Mesothelial cell of epicardium (in vitro differentiated cells): ENCODE measurements around the gene HSP90B1. TPM values are rescaled to one million over a fixed set of nuclear protein-coding genes. Genes with fewer than 3 reads are reported as not detected.

ENCODE experiments used
- DNase-seq, 2 experiments: peaks; one replicate each; pipeline ENCODE4 v3.0.0; 2021; ENCODE audit warnings: low spot score in 2 of 2; ENCODE audit not compliant: unreplicated experiment in 2 of 2
- H3K27ac Mint-ChIP-seq: 2 replicates; pipeline ENCODE4 v1.8.0; 2021; ENCODE audit warnings: mixed read lengths
- H3K27me3 Mint-ChIP-seq: 2 replicates; pipeline ENCODE4 v1.8.0; 2021; ENCODE audit warnings: low read depth, mixed read lengths
- H3K36me3 Mint-ChIP-seq: 2 replicates; pipeline ENCODE4 v1.8.0; 2021; ENCODE audit warnings: mixed read lengths
- H3K4me1 Mint-ChIP-seq: 2 replicates; pipeline ENCODE4 v1.8.0; 2021; ENCODE audit warnings: mixed read lengths
- H3K4me3 Mint-ChIP-seq: 2 replicates; pipeline ENCODE4 v1.8.0; 2021; ENCODE audit warnings: mild to moderate bottlenecking, moderate library complexity, mixed read lengths
- H3K9me3 Mint-ChIP-seq: 2 replicates; pipeline ENCODE4 v1.8.0; 2021; ENCODE audit warnings: mixed read lengths
- total RNA-seq: library from RNA; stranded (reverse); gene quantifications from 3 replicates; pipeline ENCODE4 v1.2.1, GENCODE V29; 2021
- TF ChIP-seq, protein P1 (sequence below): fragments of 200-600 bp; sonication (generic); IDR thresholded peaks from one replicate; pipeline ENCODE4 v1.5.0; 2021; ENCODE audit warnings: antibody characterized with exemption; ENCODE audit not compliant: unreplicated experiment

The HSP90B1 gene
- total RNA-seq, 1 donor from 2014 or later: 788 TPM

- peak overlapping the region; percentile 99 for H3K27ac Mint-ChIP-seq
Measured at GRCh38 chr12:103956509-103957027, 26.4 kb downstream of the HSP90B1 start.

DNA sequence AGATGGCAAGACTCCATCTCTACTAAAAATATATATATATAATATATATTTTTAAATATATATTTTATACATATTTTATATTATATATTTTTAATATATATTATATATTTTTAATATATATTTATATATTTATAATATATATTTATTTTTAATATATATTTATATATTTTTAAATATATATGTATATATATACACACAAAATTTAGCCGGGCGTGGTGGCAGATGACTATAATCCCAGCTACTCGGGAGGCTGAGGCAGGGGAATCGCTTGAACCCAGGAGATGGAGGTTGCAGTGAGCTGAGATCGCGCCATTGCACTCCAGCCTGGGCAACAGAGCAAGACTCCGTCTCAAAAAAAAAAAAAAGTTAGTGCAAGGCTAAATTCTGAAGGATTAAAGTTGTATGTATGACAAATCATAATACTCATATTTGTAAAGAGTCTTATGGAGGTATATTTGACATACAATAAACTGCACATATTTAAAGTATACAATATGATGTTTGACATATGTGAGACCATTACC is 27.7 kb downstream of the HSP90B1 start:
- no peak for DNase-seq
- peaks cover 27% of the 10 kb centered on the region for H3K4me1 Mint-ChIP-seq
- peak overlapping the region; percentile 99 for H3K27ac Mint-ChIP-seq
- peaks cover 9% of the 10 kb centered on the region for H3K36me3 Mint-ChIP-seq
- TF ChIP-seq, protein P1, sequence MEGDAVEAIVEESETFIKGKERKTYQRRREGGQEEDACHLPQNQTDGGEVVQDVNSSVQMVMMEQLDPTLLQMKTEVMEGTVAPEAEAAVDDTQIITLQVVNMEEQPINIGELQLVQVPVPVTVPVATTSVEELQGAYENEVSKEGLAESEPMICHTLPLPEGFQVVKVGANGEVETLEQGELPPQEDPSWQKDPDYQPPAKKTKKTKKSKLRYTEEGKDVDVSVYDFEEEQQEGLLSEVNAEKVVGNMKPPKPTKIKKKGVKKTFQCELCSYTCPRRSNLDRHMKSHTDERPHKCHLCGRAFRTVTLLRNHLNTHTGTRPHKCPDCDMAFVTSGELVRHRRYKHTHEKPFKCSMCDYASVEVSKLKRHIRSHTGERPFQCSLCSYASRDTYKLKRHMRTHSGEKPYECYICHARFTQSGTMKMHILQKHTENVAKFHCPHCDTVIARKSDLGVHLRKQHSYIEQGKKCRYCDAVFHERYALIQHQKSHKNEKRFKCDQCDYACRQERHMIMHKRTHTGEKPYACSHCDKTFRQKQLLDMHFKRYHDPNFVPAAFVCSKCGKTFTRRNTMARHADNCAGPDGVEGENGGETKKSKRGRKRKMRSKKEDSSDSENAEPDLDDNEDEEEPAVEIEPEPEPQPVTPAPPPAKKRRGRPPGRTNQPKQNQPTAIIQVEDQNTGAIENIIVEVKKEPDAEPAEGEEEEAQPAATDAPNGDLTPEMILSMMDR: no peak
- no peaks in the 10 kb centered on the region for H3K9me3 Mint-ChIP-seq
- H3K4me3 Mint-ChIP-seq: peak overlapping the region; percentile 97
- H3K27me3 Mint-ChIP-seq: no peaks in the 10 kb centered on the region

More at GRCh38 chr12:103956509-103957027, 26.4 kb downstream of the HSP90B1 start:
- H3K4me3 Mint-ChIP-seq: peak overlapping the region; percentile 97
- H3K27me3 Mint-ChIP-seq: no peaks in the 10 kb centered on the region
- peaks cover 22% of the 10 kb centered on the region for H3K4me1 Mint-ChIP-seq
- DNase-seq: peak in 1 of 2 experiments; percentile 64
- no peaks in the 10 kb centered on the region for H3K9me3 Mint-ChIP-seq
- TF ChIP-seq, protein P1: no peak
- H3K36me3 Mint-ChIP-seq: peaks cover 14% of the 10 kb centered on the region

- TF ChIP-seq, protein P1: no peak
- DNase-seq: no peak
- Mint-ChIP-seq H3K27ac (peak overlapping the region; percentile 72), H3K4me3 (peak overlapping the region; percentile 46), H3K27me3 (no peaks in the 10 kb centered on the region), H3K9me3 (no peaks in the 10 kb centered on the region), H3K36me3 (peaks cover 6% of the 10 kb centered on the region), H3K4me1 (peaks cover 30% of the 10 kb centered on the region)
Measured at GRCh38 chr12:103958621-103959020, 28.4 kb downstream of the HSP90B1 start.

- Mint-ChIP-seq H3K4me1 (peaks cover 38% of the 10 kb centered on the region), H3K4me3 (no peak overlapping the region), H3K9me3 (no peaks in the 10 kb centered on the region), H3K27me3 (no peaks in the 10 kb centered on the region), H3K36me3 (no peaks in the 10 kb centered on the region), H3K27ac (no peak overlapping the region)
- DNase-seq: no peak
- TF ChIP-seq, protein P1: no peak
Measured at GRCh38 chr12:103960616-103961227, 30.5 kb downstream of the HSP90B1 start.

GRCh38 chr12:103962493-103962892 is 32.3 kb downstream of the HSP90B1 start:
- H3K4me1 Mint-ChIP-seq: peaks cover 40% of the 10 kb centered on the region
- peak overlapping the region; percentile 71 for H3K27ac Mint-ChIP-seq
- TF ChIP-seq, protein P1: no peak
- no peaks in the 10 kb centered on the region for H3K27me3 Mint-ChIP-seq
- H3K36me3 Mint-ChIP-seq: no peaks in the 10 kb centered on the region
- no peak overlapping the region for H3K4me3 Mint-ChIP-seq
- DNase-seq: no peak
- no peaks in the 10 kb centered on the region for H3K9me3 Mint-ChIP-seq
